ENCODE measurements around the gene LRRC56. TPM values are rescaled to one million over a fixed set of nuclear protein-coding genes. Genes with fewer than 3 reads are reported as not detected.

The LRRC56 gene
- total and polyA plus RNA-seq, 8 donors = 1.8 to 4.7 (median 2.9) TPM

- Histone ChIP-seq H3K4me1 (no peaks in the 10 kb centered on the region), H3K4me3 (no peak overlapping the region), H3K27ac (no peak overlapping the region), H3K27me3 (no peaks in the 10 kb centered on the region), H3K36me3 (peaks cover 0 to 90% of the 10 kb centered on the region in 2 donors), H3K9me3 (no peaks in the 10 kb centered on the region)
- ATAC-seq (no peak), DNase-seq (peak in 1 of 4 donors; percentile 60)
- TF ChIP-seq, protein P1, sequence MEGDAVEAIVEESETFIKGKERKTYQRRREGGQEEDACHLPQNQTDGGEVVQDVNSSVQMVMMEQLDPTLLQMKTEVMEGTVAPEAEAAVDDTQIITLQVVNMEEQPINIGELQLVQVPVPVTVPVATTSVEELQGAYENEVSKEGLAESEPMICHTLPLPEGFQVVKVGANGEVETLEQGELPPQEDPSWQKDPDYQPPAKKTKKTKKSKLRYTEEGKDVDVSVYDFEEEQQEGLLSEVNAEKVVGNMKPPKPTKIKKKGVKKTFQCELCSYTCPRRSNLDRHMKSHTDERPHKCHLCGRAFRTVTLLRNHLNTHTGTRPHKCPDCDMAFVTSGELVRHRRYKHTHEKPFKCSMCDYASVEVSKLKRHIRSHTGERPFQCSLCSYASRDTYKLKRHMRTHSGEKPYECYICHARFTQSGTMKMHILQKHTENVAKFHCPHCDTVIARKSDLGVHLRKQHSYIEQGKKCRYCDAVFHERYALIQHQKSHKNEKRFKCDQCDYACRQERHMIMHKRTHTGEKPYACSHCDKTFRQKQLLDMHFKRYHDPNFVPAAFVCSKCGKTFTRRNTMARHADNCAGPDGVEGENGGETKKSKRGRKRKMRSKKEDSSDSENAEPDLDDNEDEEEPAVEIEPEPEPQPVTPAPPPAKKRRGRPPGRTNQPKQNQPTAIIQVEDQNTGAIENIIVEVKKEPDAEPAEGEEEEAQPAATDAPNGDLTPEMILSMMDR (IDR thresholded peaks at IDR 0.05) = no peak
- intact Hi-C loops (cut with DNase I) = no loop called here
These were observed 44.7 kb upstream of the LRRC56 start for GRCh38 chr11:492427-493226.

DNA sequence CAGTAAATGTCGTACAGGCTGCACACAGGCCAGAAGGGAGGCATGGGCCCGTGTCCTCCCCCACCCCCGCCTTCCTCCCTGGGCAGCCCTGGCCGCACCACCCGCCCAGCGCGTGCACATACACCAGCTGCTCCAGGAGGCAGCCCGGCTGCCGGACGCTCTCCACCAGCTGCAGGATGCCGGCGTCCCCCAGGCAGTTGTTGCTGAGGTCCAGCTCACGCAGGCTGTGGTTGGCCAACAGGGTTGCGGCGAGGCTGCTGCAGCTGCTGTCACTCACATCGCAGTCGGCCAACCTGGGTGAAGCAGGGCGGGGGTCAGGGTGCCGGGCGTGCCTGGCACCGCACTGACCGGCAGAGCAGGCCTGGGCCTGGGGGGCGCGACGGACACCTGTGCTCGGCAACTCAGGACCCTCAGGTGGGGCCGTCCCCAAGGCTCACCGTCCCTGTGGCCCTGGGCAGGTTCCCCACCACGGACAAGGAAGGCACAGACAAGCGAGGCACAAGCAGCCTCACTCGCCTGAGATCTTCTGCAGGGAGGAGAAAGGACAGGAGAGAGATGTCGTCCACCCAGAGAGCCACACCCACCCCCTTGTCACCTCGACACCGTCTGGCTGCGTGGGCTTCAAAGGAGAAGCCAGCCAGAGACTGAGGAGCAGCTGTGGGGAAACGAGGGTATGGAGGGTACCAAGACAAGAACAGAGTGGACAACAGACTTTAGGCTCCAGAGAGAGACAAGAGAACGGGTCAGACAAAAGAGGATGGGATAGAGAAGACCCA is 42.4 kb upstream of the LRRC56 start:
- peak in 1 of 4 donors; percentile 71 for DNase-seq
- ATAC-seq = no peak
- TF ChIP-seq, protein P1 (IDR thresholded peaks at IDR 0.05) = no peak
- Histone ChIP-seq H3K4me3 (no peak overlapping the region), H3K27ac (no peak overlapping the region), H3K4me1 (no peaks in the 10 kb centered on the region), H3K36me3 (peaks cover 0 to 93% of the 10 kb centered on the region in 2 donors), H3K9me3 (no peaks in the 10 kb centered on the region), H3K27me3 (no peaks in the 10 kb centered on the region)
- intact Hi-C loops (cut with DNase I) = no loop called here

GRCh38 chr11:495537-495931 is 41.8 kb upstream of the LRRC56 start:
- no peaks in the 10 kb centered on the region for H3K4me1 ChIP-seq
- no peak overlapping the region for H3K27ac ChIP-seq
- intact Hi-C loops (cut with DNase I) = no loop called here
- no peak for ATAC-seq
- no peak overlapping the region for H3K4me3 ChIP-seq
- TF ChIP-seq, protein P1 (IDR thresholded peaks at IDR 0.05) = no peak
- H3K27me3 ChIP-seq = no peaks in the 10 kb centered on the region
- peak in 1 of 4 donors; percentile 57 for DNase-seq
- H3K9me3 ChIP-seq = no peaks in the 10 kb centered on the region
- H3K36me3 ChIP-seq = peaks cover 0 to 93% of the 10 kb centered on the region in 2 donors

GRCh38 chr11:496834-497564 is 40.3 kb upstream of the LRRC56 start:
- TF ChIP-seq, protein P1 (IDR thresholded peaks at IDR 0.05) = no peak
- no peak for ATAC-seq
- H3K36me3 ChIP-seq = peaks cover 0 to 95% of the 10 kb centered on the region in 2 donors
- H3K9me3 ChIP-seq = no peaks in the 10 kb centered on the region
- peaks cover 0 to 3% of the 10 kb centered on the region in 2 donors for H3K4me1 ChIP-seq
- intact Hi-C loops (cut with DNase I) = no loop called here
- no peak overlapping the region for H3K4me3 ChIP-seq
- no peaks in the 10 kb centered on the region for H3K27me3 ChIP-seq
- DNase-seq = peak in 1 of 4 donors; percentile 45
- no peak overlapping the region for H3K27ac ChIP-seq
